HG03457 (cell line): ENCODE data around the gene MOSPD2.

ENCODE experiments used
- ATAC-seq: cut with Tn5 transposase; IDR thresholded peaks from one replicate; pipeline ENCODE4 v1.9.1; 2021; ENCODE audit warnings: moderate number of reproducible peaks; ENCODE audit not compliant: unreplicated experiment

The MOSPD2 gene

DNA sequence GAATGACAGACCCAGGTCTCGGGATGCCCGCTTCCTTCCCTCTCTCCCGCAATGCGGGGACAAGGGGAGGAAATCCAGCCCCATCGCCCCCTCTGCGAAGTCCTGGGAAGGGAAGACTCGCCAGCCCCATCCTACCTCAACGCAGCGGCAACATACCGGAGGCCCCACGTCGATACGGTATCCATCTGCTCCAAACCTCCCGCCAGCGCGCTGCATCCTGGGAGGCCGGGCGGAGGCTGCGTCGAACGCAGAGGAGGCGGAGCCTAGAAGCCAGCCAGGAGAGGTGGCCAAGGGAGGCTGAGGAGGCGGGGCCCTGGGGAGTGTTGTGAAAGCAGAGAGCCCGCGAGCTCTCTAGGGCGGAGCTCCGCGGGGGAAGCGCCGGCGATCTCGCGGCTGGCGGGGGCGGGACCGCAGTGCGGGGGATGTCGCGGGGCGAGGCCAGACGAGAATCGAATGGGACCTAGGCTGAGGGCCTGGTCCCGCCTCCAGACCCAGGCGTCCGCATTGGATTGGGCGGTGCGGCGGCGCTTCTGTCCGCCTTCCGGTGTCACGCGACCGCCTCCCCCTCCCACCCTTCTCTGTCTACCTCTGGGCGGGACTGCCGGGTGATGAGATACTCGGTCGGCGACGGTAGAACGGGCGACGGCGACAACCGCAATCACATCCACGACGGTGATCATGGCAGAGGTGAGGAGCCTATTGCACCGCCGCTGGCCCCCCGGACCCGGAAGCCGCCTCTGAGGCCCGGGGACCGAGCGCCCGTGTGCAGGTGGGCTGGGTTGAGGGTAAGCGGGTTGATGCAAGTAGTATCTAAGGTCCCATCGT lies at the start of gene MOSPD2, which contains the start of gene FANCB:
Gene MOSPD2, plus strand, starts transcription at position 571 of the 825 bp plus-strand sequence. Its CDS starts 108 bp downstream, at position 679.
Gene FANCB, minus strand, starts transcription at position 219 of the 825 bp plus-strand sequence. CDS start 7,559 bp downstream, outside the sequence.
- peak; percentile 95 for ATAC-seq

DNA sequence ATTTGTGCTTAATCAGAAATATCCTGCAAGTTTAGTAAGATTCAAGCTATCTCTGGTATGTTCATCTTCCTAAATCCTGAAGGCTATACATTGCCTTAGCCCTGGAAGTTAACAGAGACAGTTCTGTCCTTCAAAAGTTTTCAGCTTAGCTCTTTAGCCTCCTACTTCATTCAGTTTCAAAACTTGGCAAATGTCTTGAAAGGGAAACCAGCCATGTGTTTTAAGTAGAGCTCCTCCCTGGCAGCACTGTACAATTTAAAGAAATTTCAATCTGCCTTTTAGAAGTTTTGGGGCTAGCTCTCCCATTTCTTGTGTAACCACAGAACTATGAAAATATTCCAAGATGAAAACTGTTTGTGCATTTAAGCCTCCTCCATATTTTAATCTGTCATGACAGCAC lies 47.4 kb upstream of the MOSPD2 start:
- no peak for ATAC-seq

DNA sequence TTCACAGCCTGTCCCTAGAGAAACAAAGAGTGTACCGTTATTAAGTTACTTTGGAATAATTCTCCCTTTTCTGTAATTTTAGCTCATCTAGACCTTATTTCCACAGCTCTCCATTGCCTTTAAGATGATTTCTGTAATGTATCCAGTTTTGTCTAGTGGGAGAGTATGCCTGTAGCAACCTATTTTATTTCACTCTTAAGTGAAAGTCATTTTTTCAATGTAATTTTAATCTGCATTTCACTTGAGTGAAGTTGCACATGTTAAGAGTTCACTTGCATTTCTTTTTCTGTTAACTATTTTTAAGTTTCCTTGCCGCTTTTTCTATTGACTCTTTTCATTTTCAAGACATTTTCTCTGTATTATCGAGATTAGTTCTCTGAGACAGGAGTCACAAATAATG lies 46.9 kb upstream of the MOSPD2 start:
- no peak for ATAC-seq

DNA sequence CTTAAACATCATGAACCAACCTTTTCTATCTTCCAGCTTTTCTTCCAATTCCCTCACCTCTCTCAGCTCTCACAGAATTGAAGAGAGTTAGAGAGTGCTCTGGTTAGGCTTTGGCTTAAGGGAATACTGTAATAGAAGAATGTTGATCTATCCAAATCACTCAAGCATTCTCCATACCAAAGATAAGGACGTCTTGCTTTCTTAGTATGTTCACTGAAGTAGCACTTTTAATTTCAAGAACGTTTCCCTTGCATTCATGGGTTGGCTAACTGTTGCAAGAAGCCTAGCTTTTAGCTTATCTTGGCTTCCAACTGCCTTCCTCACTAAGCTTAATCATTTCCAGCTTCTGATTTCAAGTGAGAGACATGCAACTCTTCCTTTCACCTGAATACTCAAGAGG lies 43.6 kb upstream of the MOSPD2 start:
- ATAC-seq, result no peak

DNA sequence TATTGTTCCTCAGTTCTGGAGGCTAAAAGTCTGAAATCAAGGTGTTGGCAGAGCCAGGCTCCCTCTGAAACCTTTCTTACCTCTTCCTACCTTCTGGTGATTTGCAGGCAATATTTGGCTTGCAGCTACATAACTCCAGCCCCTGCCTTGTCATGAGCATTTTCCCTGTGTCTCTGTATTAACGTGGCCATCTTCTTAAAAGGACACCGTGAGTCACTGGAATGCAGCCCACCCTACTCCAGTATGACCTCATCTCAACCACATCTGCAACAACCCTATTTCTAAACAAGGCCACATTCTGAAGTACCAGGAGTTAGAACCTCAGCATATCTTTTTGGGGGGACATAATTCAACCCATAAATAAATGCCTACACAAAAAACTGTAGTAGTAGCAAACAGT lies 41.1 kb upstream of the MOSPD2 start:
- no peak for ATAC-seq

DNA sequence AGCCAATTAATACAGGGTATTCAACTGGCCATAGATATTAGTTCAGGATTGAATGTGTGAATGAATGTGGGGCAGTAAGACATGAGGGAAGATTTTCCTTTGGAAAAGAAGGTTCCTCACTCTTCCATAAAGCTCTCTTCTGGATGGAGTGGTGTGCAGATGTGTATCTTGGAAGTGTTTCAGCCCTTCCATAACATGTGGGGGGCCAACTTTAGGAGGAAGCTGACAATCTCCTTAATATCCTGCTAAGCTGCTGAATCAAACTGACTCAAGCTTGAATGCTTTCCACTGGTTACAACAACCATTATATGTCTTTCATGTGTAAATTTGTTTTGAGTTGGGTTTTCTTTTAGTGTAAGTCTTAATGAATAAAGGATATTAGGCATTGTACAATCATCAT lies 40.6 kb upstream of the MOSPD2 start:
- no peak for ATAC-seq

DNA sequence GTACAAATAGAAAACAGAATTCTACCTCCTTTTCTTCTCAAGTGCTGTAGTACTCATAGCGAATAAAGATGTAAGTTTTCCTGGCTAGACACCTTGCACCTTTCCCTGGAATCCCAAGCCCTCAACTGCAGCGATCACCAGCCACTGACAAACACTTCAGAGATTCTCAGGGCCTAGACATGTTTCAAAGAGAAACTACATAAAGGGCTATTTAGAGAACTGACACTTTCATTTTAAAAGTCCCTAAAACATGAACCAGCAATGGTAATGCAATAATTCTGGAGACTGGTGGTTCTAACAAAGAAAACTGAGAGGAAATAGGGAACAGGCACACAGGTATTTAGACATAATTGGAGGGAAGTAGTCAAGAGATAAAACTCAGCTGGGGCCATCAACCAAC lies 36.1 kb upstream of the MOSPD2 start:
- no peak for ATAC-seq

DNA sequence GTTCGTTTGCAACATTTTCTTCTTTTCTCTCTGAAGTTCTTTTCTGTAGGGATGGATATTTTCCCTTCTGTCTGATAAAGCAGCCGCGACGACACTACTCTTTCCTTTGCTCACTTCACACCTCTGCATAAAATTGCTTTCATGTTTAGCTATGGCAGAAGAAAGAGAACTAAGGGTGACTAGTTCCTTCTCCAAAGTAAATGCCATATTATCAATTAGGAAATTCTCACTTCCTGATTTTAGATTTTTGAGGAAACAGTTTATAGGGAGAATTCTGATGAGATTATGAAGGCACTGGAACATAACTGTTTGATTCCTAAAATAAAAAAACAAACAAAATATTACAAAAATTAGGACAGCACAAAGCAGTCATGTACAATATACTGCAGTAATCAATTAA lies 29.6 kb upstream of the MOSPD2 start:
- ATAC-seq, result no peak

DNA sequence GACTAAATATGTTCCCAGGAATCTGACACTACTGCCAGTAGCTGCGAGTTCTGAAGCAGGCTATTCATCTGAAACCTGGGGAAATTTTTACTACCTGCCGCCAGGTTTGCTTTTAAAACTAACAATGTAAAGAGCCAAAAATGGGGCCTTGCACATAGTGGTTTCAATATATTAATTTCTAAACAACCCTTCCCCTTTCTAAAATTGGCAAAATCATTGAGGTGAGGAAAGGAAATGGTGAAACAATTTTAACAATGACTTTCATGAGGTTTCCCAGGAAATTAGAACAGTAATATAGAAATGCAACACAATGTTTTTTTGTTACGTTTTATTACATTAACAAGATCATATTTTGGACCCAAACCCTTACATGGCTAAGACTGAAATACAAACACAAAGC lies 21.7 kb upstream of the MOSPD2 start:
- ATAC-seq, result no peak

DNA sequence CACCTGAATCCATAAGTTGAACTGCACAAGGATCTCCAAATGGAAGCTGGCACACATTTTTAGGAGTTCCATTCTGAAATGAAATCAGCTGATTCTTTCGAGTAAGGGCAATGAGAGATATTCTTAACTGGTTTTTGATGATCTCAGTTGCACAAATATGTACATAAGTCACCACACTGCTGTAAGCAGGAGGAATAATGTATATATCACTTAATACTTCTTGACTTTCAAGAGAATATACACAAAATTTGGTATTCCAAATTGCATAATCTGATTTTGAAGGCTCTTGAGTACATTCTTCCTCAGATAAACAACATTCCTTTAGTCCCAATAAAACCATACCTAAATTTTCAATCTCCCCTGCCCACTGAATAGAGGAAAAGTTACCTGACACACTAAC lies 8.6 kb upstream of the MOSPD2 start:
- no peak for ATAC-seq

DNA sequence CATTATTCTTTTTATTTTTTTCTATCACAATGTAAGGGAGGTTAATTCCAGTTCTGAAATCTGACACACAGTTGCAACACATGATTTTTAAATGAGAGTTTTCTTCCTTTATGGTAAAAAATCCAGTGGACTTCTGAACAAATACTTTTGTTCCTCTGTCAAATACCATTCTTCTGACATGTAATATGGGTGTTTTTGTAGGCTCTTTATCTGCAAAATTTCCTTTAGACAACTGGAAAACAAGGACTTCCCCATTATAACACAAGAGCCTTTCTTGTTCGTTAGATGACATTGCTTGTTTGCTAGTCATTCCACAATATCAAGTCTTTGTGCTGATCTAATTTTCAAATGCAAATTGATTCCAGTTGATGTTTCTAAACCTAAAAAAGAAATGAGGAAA lies 8.0 kb upstream of the MOSPD2 start:
- ATAC-seq, result no peak

DNA sequence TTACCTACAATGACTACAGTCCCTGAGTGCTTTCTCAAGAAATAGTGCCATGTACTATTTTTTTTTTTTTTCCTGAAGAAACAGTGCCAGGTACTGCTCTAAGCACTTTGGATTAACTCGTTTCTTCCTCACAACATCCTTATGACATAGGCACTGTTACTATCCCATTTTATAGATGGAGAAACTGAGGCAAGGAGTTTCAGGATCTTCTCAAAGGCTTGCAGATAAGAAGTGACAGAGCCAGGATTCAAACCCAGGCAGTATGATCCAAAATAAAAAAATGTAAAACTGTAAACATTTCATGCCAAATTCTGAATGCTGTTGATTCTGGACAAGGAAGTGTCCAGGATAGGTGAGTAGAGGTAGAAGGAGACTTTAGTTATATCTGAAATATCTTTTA lies 1.5 kb upstream of the MOSPD2 start:
- no peak for ATAC-seq

DNA sequence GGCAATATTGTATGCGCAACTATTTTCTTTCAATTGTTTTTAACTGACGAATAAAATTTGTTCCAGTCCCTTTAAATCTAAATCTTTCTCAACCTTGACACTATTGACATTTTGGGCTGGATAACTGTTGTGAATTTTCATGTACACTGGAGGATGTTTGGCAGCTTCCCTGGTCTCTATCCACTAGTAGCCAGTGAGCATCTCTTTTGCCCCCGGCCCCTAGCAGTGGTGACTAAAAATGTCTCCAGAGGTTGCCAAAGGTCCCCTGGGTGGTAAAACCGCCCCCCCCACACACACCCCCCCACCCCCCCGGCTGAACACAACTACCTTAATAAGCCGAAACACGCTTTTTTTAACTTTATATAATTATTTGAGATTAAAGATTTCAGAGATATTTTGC lies 866 bp upstream of the MOSPD2 start:
- no peak for ATAC-seq

DNA sequence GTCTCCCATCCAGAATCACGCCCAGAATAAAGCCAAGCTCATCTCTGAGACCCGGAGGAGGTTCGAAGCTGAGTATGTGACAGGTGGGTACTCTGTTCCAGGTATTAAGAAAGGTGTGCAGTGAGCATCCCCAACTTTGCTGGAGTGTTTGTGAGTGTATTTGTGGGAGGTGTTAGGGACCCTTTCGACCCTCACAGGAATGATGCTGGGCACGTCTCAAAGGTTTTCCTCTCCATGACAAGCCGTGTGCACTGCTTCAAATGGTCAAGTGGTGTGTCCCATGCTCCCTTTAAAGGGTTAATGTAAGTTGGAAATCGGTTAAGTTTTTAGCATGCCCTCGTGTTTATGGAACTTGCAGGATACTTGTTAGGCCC lies 442 bp downstream of the MOSPD2 start:
- no peak for ATAC-seq

DNA sequence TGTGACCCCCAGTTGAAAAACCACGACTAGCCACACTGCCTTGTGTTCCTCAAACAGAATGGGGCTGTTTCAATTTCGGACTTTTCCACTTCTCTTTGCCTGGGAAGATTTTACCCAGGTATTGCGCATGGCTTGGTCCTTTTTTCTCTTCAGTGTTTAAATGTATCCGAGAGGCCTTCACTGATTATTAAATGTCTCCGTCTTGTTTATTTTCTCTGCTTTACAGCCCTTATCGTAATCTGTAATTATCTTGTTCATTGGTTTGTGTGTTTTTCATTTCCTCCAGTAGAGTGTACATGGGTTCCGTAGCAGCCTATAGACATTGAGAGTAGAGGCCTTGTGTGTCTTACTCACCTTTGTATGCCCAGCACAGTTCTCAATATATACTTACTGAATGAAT lies 2.4 kb downstream of the MOSPD2 start:
- no peak for ATAC-seq

DNA sequence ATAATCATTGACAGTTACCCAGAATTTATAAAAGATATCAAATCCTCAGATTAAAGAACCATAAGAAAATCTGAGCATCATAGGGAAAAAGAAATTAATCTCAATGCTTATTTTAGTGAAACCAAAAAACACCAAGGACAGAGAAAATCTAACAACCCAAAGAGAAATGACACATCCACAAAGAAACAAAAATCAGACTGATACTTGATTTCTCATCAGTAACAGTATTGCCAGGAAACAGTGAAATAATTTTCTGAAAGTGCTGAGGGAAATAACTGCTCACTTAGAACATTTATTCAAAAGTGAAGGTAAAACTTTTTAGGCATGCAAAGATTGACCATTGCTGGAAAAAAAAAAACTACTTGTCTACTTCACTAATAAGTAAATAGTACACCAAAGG lies 10.6 kb downstream of the MOSPD2 start:
- ATAC-seq, result no peak

DNA sequence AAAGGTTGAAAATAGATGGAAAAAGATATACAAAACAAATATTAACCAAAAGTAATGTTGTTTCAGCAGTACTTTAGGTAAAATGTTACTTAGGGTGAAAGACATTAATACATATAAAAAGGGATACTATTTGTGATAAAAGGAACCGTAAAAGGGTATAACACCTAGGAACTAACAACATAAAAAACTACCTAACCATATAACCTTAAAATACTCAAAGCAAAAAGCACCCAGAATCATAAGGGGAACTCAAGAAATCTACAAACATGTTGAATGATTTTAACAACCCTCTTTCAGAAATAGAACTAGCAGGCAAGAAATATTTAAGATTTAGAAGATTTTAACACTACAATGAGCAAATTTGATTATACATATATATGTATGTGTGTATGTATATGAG lies 11.5 kb downstream of the MOSPD2 start:
- ATAC-seq, result no peak

DNA sequence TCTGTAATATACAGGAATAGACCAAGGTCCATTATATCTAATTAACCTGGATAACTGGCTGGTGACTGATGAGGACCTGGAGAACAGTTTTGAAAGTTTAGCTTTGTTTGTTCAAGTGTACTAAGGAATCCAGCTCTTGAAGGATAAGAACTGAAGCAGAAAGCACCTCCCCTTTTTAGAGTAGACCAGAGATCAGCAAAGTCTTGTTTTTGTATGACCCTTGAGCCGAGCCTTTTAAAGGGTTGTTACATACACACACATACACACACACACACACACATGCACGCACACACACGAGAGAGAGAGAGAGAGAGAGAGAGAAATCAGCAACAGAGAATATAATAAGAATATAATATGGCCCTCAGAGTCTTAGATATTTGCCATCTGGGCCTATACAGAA lies 13.0 kb downstream of the MOSPD2 start:
- ATAC-seq, result no peak

DNA sequence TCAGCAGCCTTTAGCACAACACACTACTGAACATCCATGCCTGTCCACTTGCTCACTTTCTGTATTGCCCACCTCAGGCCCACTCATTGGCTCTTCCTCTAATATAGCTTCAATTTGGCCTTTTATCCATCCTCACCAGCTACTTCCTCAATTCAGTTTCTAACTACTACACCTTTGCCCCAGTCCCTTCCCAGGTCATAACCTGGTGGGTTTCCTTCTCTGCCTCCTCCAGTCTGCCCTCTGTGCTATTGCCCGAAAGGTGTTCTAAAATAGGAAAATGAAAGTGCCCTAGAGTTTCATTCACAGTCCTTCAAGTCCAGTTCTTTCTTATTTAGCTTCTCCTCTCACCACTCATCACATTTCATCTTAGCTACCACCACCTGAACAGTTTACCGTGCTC lies 23.1 kb downstream of the MOSPD2 start:
- no peak for ATAC-seq

DNA sequence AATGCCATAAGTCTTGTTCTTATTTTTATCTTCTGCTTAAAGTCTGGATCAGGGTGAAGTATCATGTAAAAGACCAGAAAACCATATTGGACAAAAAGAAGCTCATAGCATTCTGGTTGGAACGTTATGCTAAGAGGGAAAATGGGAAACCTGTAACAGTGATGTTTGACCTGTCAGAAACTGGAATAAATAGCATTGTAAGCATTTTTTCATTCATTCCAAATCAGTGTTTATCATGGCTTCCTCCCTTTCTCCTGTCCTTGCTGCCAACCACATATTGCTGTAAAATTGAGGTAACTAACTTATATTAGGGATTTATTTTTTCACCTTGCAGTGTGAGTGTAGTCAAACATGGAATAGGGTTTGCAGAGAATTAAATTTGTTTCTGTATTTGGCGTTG lies 23.8 kb downstream of the MOSPD2 start:
- no peak for ATAC-seq

DNA sequence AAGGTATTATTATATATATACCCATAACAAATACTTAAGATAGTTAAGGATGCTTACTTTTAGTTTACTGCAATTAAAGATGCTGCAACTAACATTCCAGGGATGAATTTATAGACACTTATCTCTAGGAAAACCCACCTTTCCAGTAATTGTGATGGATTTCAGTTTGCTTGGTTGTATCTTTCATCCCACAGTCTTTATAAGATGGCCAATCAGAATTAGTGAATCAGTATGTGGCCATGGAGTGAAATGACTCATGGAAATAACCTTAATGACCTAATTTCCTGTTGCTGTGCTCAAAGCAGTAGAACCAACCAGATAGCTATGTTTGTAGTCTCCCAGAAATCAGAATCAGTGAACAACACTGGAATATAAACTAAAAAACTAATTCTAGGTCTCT lies 26.4 kb downstream of the MOSPD2 start:
- ATAC-seq, result peak; percentile 74

DNA sequence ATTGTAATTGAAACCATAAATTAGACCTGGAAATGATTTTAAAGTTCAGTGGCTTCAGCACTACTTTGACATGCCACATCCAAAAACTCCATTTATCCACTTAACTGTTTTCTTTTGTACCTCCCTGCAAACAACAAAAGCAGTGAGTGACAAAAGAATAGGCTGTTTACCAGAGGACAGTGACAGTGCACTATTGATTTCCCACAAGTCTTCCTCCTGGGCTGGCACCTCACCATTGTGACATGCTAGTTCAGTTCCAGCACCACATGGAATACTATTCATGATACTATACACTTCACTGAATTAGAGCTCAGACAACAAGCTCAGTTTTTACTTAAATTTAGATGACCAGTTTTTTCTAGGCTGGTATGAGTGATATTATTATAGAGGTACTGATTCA lies 29.3 kb downstream of the MOSPD2 start:
- ATAC-seq, result no peak

DNA sequence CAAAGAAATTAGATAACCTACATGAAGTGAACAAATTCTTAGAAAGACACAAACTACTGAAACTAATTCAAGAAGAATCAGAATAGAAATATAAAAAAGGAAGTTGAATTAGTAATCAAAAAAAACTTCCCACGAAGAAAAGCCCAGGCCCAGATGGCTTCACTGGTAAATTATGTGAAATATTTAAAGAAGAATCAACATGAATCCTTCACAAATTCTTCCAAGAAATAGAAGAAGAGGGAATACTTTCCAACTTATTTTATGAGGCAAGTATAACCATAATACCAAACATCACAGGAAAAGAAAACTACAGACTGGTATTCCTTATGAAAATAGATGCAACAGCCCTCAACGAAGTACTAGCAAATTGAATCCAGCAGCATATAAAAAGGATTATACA lies 30.7 kb downstream of the MOSPD2 start:
- ATAC-seq, result no peak
